SJSA1 (cell line): Measurements from ENCODE around the gene ATP2B1. TPM values are rescaled to one million over a fixed set of nuclear protein-coding genes. Genes with fewer than 3 reads are reported as not detected.

Source experiments
- DNase-seq, 2 experiments: peaks; one replicate each; pipeline ENCODE4 v3.0.0-alpha.2; 2015 to 2020; ENCODE audit warnings: low spot score in 2 of 2, low read depth in 1 of 2
- H3K27ac ChIP-seq: fragments of 250-450 bp; sonication (Bioruptor Pico); 2 replicates; pipeline ENCODE4 v1.5.1; 2020; ENCODE audit warnings: mild to moderate bottlenecking, moderate library complexity
- H3K27me3 ChIP-seq: fragments of 250-450 bp; sonication (Bioruptor Pico); replicated peaks from 2 replicates; pipeline ENCODE4 v1.5.1; 2020; ENCODE audit warnings: mild to moderate bottlenecking, moderate library complexity
- H3K36me3 ChIP-seq: fragments of 250-450 bp; sonication (Bioruptor Pico); 2 replicates; pipeline ENCODE4 v1.5.1; 2020; ENCODE audit warnings: mild to moderate bottlenecking
- H3K4me1 ChIP-seq: fragments of 250-450 bp; sonication (Bioruptor Pico); replicated peaks from 2 replicates; pipeline ENCODE4 v1.6.1; 2021; ENCODE audit warnings: mild to moderate bottlenecking
- H3K4me3 ChIP-seq: fragments of 250-450 bp; sonication (Bioruptor Pico); 2 replicates; pipeline ENCODE4 v1.5.1; 2020; ENCODE audit warnings: mild to moderate bottlenecking
- H3K9me3 ChIP-seq: fragments of 250-450 bp; sonication (Bioruptor Pico); replicated peaks from 2 replicates; pipeline ENCODE4 v1.5.1; 2020; ENCODE audit warnings: mild to moderate bottlenecking
- total RNA-seq: library from RNA; depleted of rRNA; stranded (reverse); fragments of >200 nt; shearing (Covaris generic); gene quantifications from 2 replicates; pipeline ENCODE4 v1.2.3, GENCODE V29; 2014

The ATP2B1 gene
- total RNA-seq, 1 experiment from 2014 or later: 49.8 TPM

GRCh38 chr12:89694542-89694941, 14.1 kb downstream of the ATP2B1 start:
- no peak overlapping the region for H3K4me3 ChIP-seq
- no peaks in the 10 kb centered on the region for H3K27me3 ChIP-seq
- H3K27ac ChIP-seq: no peak overlapping the region
- H3K9me3 ChIP-seq: no peaks in the 10 kb centered on the region
- H3K36me3 ChIP-seq: no peaks in the 10 kb centered on the region
- DNase-seq: no peak
- 0 out of 2 replicates have a peak, but pooled peaks cover 5% of the 10 kb centered on the region for H3K4me1 ChIP-seq

GRCh38 chr12:89693639-89694202, 14.9 kb downstream of the ATP2B1 start:
- DNase-seq: no peak
- Histone ChIP-seq H3K27me3 (no peaks in the 10 kb centered on the region), H3K36me3 (no peaks in the 10 kb centered on the region), H3K9me3 (no peaks in the 10 kb centered on the region), H3K27ac (no peak overlapping the region), H3K4me1 (0 out of 2 replicates have a peak, but pooled peaks cover 5% of the 10 kb centered on the region), H3K4me3 (no peak overlapping the region)

GRCh38 chr12:89692439-89692838, 16.2 kb downstream of the ATP2B1 start:
- Histone ChIP-seq H3K27ac (no peak overlapping the region), H3K4me3 (no peak overlapping the region), H3K9me3 (no peaks in the 10 kb centered on the region), H3K36me3 (no peaks in the 10 kb centered on the region), H3K27me3 (no peaks in the 10 kb centered on the region), H3K4me1 (0 out of 2 replicates have a peak, but pooled peaks cover 5% of the 10 kb centered on the region)
- no peak for DNase-seq

GRCh38 chr12:89691659-89692058, 17.0 kb downstream of the ATP2B1 start:
- no peak overlapping the region for H3K27ac ChIP-seq
- no peaks in the 10 kb centered on the region for H3K9me3 ChIP-seq
- H3K4me1 ChIP-seq: 0 out of 2 replicates have a peak, but pooled peaks cover 5% of the 10 kb centered on the region
- DNase-seq: no peak
- no peak overlapping the region for H3K4me3 ChIP-seq
- no peaks in the 10 kb centered on the region for H3K27me3 ChIP-seq
- H3K36me3 ChIP-seq: no peaks in the 10 kb centered on the region

GRCh38 chr12:89690925-89691324, 17.7 kb downstream of the ATP2B1 start:
- DNase-seq: no peak
- no peak overlapping the region for H3K27ac ChIP-seq
- H3K4me3 ChIP-seq: no peak overlapping the region

GRCh38 chr12:89689306-89689705, 19.3 kb downstream of the ATP2B1 start:
- Histone ChIP-seq H3K4me3 (no peak overlapping the region), H3K4me1 (0 out of 2 replicates have a peak, but pooled peaks cover 5% of the 10 kb centered on the region), H3K27me3 (no peaks in the 10 kb centered on the region), H3K27ac (no peak overlapping the region), H3K36me3 (no peaks in the 10 kb centered on the region), H3K9me3 (no peaks in the 10 kb centered on the region)
- DNase-seq: no peak

More at GRCh38 chr12:89690925-89691324, 17.7 kb downstream of the ATP2B1 start:
- H3K27me3 ChIP-seq: no peaks in the 10 kb centered on the region
- H3K36me3 ChIP-seq: no peaks in the 10 kb centered on the region
- 0 out of 2 replicates have a peak, but pooled peaks cover 5% of the 10 kb centered on the region for H3K4me1 ChIP-seq
- H3K9me3 ChIP-seq: no peaks in the 10 kb centered on the region

GRCh38 chr12:89686311-89686710, 22.3 kb downstream of the ATP2B1 start:
- Histone ChIP-seq H3K4me3 (no peak overlapping the region), H3K27me3 (no peaks in the 10 kb centered on the region), H3K27ac (no peak overlapping the region), H3K9me3 (no peaks in the 10 kb centered on the region), H3K4me1 (no peaks in the 10 kb centered on the region), H3K36me3 (no peaks in the 10 kb centered on the region)
- DNase-seq: no peak

- Histone ChIP-seq H3K4me1 (no peaks in the 10 kb centered on the region), H3K27ac (no peak overlapping the region), H3K36me3 (no peaks in the 10 kb centered on the region), H3K9me3 (no peaks in the 10 kb centered on the region), H3K4me3 (no peak overlapping the region), H3K27me3 (no peaks in the 10 kb centered on the region)
- no peak for DNase-seq
Measured at GRCh38 chr12:89685363-89685972, 23.2 kb downstream of the ATP2B1 start.

- Histone ChIP-seq H3K27ac (no peak overlapping the region), H3K4me3 (no peak overlapping the region), H3K27me3 (no peaks in the 10 kb centered on the region), H3K36me3 (no peaks in the 10 kb centered on the region), H3K9me3 (no peaks in the 10 kb centered on the region), H3K4me1 (no peaks in the 10 kb centered on the region)
- no peak for DNase-seq
Measured at GRCh38 chr12:89684136-89684535, 24.5 kb downstream of the ATP2B1 start.

GRCh38 chr12:89682284-89682683, 26.4 kb downstream of the ATP2B1 start:
- Histone ChIP-seq H3K36me3 (0 out of 2 replicates have a peak, but pooled peaks cover 3% of the 10 kb centered on the region), H3K9me3 (no peaks in the 10 kb centered on the region), H3K4me1 (peaks cover 6% of the 10 kb centered on the region; the same call in 1 of the 2 replicates), H3K4me3 (no peak overlapping the region), H3K27ac (no peak overlapping the region), H3K27me3 (no peaks in the 10 kb centered on the region)
- DNase-seq: no peak

GRCh38 chr12:89680409-89680808, 28.2 kb downstream of the ATP2B1 start:
- H3K27ac ChIP-seq: no peak overlapping the region
- DNase-seq: no peak
- H3K27me3 ChIP-seq: no peaks in the 10 kb centered on the region
- no peaks in the 10 kb centered on the region for H3K9me3 ChIP-seq
- peaks cover 11% of the 10 kb centered on the region; the same call in 1 of the 2 replicates for H3K4me1 ChIP-seq
- no peak overlapping the region for H3K4me3 ChIP-seq
- 0 out of 2 replicates have a peak, but pooled peaks cover 3% of the 10 kb centered on the region for H3K36me3 ChIP-seq

GRCh38 chr12:89679631-89680030, 29.0 kb downstream of the ATP2B1 start:
- no peaks in the 10 kb centered on the region for H3K27me3 ChIP-seq

GRCh38 chr12:89678225-89678624, 30.4 kb downstream of the ATP2B1 start:
- H3K36me3 ChIP-seq: 0 out of 2 replicates have a peak, but pooled peaks cover 3% of the 10 kb centered on the region
- H3K4me3 ChIP-seq: no peak overlapping the region
- H3K27me3 ChIP-seq: no peaks in the 10 kb centered on the region
- DNase-seq: no peak
- no peak overlapping the region for H3K27ac ChIP-seq
- H3K4me1 ChIP-seq: peaks cover 11% of the 10 kb centered on the region; the same call in 1 of the 2 replicates
- H3K9me3 ChIP-seq: no peaks in the 10 kb centered on the region

More at GRCh38 chr12:89679631-89680030, 29.0 kb downstream of the ATP2B1 start:
- 0 out of 2 replicates have a peak, but pooled peaks cover 3% of the 10 kb centered on the region for H3K36me3 ChIP-seq
- no peak overlapping the region for H3K4me3 ChIP-seq
- H3K27ac ChIP-seq: no peak overlapping the region
- no peaks in the 10 kb centered on the region for H3K9me3 ChIP-seq
- peaks cover 11% of the 10 kb centered on the region; the same call in 1 of the 2 replicates for H3K4me1 ChIP-seq
- no peak for DNase-seq

- Histone ChIP-seq H3K9me3 (no peaks in the 10 kb centered on the region), H3K27ac (no peak overlapping the region), H3K36me3 (peaks cover 3% of the 10 kb centered on the region; the same call in 1 of the 2 replicates), H3K27me3 (no peaks in the 10 kb centered on the region), H3K4me3 (no peak overlapping the region), H3K4me1 (peaks cover 14% of the 10 kb centered on the region)
- no peak for DNase-seq
Measured at GRCh38 chr12:89676930-89677329, 31.7 kb downstream of the ATP2B1 start.
